WTC11 (cell line): ENCODE data around the gene DRC1.

Experiments
- CREM ChIP-seq: sonication (generic); formaldehyde crosslinking; IDR thresholded peaks from 2 replicates; pipeline ENCODE4 v1.8.1; 2022; ENCODE audit warnings: mild to moderate bottlenecking, missing genetic modification reagents, moderate library complexity
- ESRRA ChIP-seq: sonication (generic); formaldehyde crosslinking; IDR thresholded peaks from 2 replicates; pipeline ENCODE4 v1.8.1; 2022; ENCODE audit warnings: mild to moderate bottlenecking, missing genetic modification reagents, borderline replicate concordance
- ETV6 ChIP-seq: sonication (generic); formaldehyde crosslinking; IDR thresholded peaks from 2 replicates; pipeline ENCODE4 v1.8.1; 2022; ENCODE audit warnings: mild to moderate bottlenecking, missing genetic modification reagents
- FOXP1 ChIP-seq: sonication (generic); formaldehyde crosslinking; IDR thresholded peaks from 2 replicates; pipeline ENCODE4 v1.8.0; 2022; ENCODE audit warnings: missing genetic modification reagents, mild to moderate bottlenecking, moderate library complexity, borderline replicate concordance
- NR3C1 ChIP-seq: sonication (generic); formaldehyde crosslinking; conservative IDR thresholded peaks from 2 replicates; pipeline ENCODE4 v1.8.1; 2023; ENCODE audit warnings: low read depth, mild to moderate bottlenecking, missing genetic modification reagents
- RORB ChIP-seq: fragments of 250-450 bp; sonication (Bioruptor Pico); IDR thresholded peaks from 2 replicates; pipeline ENCODE4 v1.9.0; 2021; ENCODE audit warnings: mild to moderate bottlenecking
- SMAD4 ChIP-seq: sonication (generic); formaldehyde crosslinking; IDR thresholded peaks from 2 replicates; pipeline ENCODE4 v1.8.0; 2022; ENCODE audit warnings: mild to moderate bottlenecking, missing genetic modification reagents
- TCF7 ChIP-seq: sonication (generic); formaldehyde crosslinking; IDR thresholded peaks from 2 replicates; pipeline ENCODE4 v1.8.0; 2022; ENCODE audit warnings: mild to moderate bottlenecking, low read depth, missing genetic modification reagents, moderate library complexity
- ZBTB21 ChIP-seq: sonication (generic); formaldehyde crosslinking; IDR thresholded peaks from 2 replicates; pipeline ENCODE4 v1.8.1; 2023; ENCODE audit warnings: mild to moderate bottlenecking, missing genetic modification reagents, borderline replicate concordance
- ZNF232 ChIP-seq: sonication (generic); formaldehyde crosslinking; IDR thresholded peaks from 2 replicates; pipeline ENCODE4 v1.8.0; 2022; ENCODE audit warnings: mild to moderate bottlenecking, missing genetic modification reagents
- TF ChIP-seq, protein P1 (sequence below): fragments of 200-600 bp; IDR thresholded peaks from 2 replicates; pipeline ENCODE4 v1.8.0; 2022; ENCODE audit warnings: antibody characterized with exemption

DNA sequence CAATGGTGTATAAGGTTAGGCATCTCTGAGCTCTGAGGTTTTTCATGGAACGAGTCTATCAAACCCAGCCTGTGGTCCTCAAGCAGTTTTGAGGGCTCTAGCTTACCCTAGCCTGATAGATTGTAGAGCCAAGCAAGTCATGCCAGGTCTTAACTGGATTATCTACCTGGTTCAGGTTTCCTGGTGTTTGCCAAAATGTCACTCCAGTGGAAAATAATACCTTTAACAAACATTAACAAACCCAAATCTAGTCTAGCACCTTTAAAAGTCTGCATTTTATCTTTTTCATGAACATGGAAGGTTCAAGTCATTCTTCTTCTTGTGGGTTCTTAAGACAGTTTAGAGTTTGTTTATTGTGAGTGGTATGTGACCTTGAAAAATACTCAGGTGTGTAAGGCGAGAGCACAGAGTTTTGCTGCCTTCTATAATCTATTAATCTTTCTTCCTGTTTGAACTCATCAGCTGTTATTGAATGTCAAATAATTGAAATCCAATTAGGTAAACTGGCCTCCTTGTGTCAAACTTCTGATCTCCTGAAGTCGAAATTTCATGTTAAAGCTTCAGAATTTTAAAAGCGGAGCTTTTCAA, 41.7 kb upstream of the DRC1 start:
- TF ChIP-seq ESRRA (no peak), ETV6 (CRISPR knock-in tag) (no peak), ZNF232 (CRISPR knock-in tag) (no peak), SMAD4 (CRISPR knock-in tag) (no peak), CREM (CRISPR knock-in tag) (no peak), ZBTB21 (CRISPR knock-in tag) (no peak), TCF7 (CRISPR knock-in tag) (no peak), NR3C1 (CRISPR knock-in tag) (no peak), RORB (CRISPR knock-in tag) (no peak), FOXP1 (CRISPR knock-in tag) (no peak)
- TF ChIP-seq, protein P1, sequence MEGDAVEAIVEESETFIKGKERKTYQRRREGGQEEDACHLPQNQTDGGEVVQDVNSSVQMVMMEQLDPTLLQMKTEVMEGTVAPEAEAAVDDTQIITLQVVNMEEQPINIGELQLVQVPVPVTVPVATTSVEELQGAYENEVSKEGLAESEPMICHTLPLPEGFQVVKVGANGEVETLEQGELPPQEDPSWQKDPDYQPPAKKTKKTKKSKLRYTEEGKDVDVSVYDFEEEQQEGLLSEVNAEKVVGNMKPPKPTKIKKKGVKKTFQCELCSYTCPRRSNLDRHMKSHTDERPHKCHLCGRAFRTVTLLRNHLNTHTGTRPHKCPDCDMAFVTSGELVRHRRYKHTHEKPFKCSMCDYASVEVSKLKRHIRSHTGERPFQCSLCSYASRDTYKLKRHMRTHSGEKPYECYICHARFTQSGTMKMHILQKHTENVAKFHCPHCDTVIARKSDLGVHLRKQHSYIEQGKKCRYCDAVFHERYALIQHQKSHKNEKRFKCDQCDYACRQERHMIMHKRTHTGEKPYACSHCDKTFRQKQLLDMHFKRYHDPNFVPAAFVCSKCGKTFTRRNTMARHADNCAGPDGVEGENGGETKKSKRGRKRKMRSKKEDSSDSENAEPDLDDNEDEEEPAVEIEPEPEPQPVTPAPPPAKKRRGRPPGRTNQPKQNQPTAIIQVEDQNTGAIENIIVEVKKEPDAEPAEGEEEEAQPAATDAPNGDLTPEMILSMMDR = no peak
